ENCODE results near the gene LIMK1. TPM values are rescaled to one million over a fixed set of nuclear protein-coding genes. Genes with fewer than 3 reads are reported as not detected.

LIMK1 gene
- total RNA-seq, 1 experiment from 2014 or later: 56.3 TPM

DNA sequence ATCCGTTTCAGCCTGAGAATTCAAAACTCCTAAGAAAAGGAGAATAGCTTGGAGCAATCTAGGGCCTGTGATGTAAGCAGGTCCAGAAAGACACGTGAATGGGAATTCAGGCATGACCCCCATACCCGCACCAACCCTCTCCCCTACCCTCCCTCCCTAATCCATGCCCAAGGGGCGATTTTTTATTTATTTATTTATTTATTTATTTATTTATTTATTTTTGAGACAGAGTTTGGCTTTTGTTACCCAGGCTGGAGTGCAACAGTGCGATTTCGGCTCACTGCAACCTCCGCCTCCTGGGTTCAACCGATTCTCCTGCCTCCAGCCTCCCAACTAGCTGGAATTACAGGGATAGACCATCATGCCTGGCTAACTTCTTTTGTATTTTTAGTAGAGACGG is 74.0 kb downstream of the LIMK1 start:
- no peaks in the 10 kb centered on the region for H3K36me3 ChIP-seq (ENCODE audit: control insufficient read depth in 1 of 2, insufficient read depth in 2 of 2, low read length in 2 of 2)
- no peaks in the 10 kb centered on the region for H3K27me3 ChIP-seq (ENCODE audit: insufficient read depth, low read length)
- H3K4me3 ChIP-seq (replicated peaks in 1 of 2; ENCODE audit: low read depth in 1 of 2, low read length in 2 of 2): no peak overlapping the region
- ChIA-PET POLR2A (interaction anchor here (1.7 kb wide), 1 partner anchor 16 kb away, joined by 6 read pairs; the partner anchor contains the start of gene EIF4H), CTCF (no interaction called here), RAD21 (ENCODE audit: low non-redundant PET in 1 of 2, low total read pairs in 2 of 2, uncharacterized antibody in 2 of 2, unreplicated experiment in 2 of 2) (no interaction called here)
- H3K79me2 ChIP-seq (ENCODE audit: insufficient read depth, low read length): no peaks in the 10 kb centered on the region
- no peak for DNase-seq (ENCODE audit: low read depth, low spot score)
- no peaks in the 10 kb centered on the region for H4K20me1 ChIP-seq (ENCODE audit: insufficient read depth)
- TF ChIP-seq ZFX (IDR thresholded peaks at IDR 0.05) (no peak), JUND (IDR thresholded peaks at IDR 0.05) (no peak), EGR1 (IDR thresholded peaks at IDR 0.05; ENCODE audit: low read depth) (no peak), ELF1 (IDR thresholded peaks at IDR 0.05; ENCODE audit: borderline replicate concordance, low read depth) (no peak), CEBPB (IDR thresholded peaks at IDR 0.05; ENCODE audit: low read depth) (no peak), ZNF274 (IDR thresholded peaks at IDR 0.05; ENCODE audit: low read depth, low read length) (no peak), TCF7L2 (IDR thresholded peaks at IDR 0.05; ENCODE audit: borderline replicate concordance, extremely low read depth, insufficient read depth, insufficient read length) (no peak), POLR2AphosphoS5 (IDR thresholded peaks at IDR 0.05; ENCODE audit: low read depth, low read length) (no peak), SP1 (IDR thresholded peaks at IDR 0.05; ENCODE audit: low read depth) (no peak), RAD21 (IDR thresholded peaks at IDR 0.05; ENCODE audit: low read depth) (no peak), CBX3 (IDR thresholded peaks at IDR 0.05; ENCODE audit: low read depth) (no peak)
- TF ChIP-seq, protein P1, sequence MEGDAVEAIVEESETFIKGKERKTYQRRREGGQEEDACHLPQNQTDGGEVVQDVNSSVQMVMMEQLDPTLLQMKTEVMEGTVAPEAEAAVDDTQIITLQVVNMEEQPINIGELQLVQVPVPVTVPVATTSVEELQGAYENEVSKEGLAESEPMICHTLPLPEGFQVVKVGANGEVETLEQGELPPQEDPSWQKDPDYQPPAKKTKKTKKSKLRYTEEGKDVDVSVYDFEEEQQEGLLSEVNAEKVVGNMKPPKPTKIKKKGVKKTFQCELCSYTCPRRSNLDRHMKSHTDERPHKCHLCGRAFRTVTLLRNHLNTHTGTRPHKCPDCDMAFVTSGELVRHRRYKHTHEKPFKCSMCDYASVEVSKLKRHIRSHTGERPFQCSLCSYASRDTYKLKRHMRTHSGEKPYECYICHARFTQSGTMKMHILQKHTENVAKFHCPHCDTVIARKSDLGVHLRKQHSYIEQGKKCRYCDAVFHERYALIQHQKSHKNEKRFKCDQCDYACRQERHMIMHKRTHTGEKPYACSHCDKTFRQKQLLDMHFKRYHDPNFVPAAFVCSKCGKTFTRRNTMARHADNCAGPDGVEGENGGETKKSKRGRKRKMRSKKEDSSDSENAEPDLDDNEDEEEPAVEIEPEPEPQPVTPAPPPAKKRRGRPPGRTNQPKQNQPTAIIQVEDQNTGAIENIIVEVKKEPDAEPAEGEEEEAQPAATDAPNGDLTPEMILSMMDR (IDR thresholded peaks at IDR 0.05 in 2 of 3, conservative IDR thresholded peaks at IDR 0.05 in 1 of 3; ENCODE audit: borderline replicate concordance in 1 of 3, insufficient read depth in 1 of 3, low read depth in 2 of 3, low read length in 2 of 3): no peak
- TF ChIP-seq, protein P2, sequence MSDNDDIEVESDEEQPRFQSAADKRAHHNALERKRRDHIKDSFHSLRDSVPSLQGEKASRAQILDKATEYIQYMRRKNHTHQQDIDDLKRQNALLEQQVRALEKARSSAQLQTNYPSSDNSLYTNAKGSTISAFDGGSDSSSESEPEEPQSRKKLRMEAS (IDR thresholded peaks at IDR 0.05): no peak
- TF ChIP-seq, protein P3, sequence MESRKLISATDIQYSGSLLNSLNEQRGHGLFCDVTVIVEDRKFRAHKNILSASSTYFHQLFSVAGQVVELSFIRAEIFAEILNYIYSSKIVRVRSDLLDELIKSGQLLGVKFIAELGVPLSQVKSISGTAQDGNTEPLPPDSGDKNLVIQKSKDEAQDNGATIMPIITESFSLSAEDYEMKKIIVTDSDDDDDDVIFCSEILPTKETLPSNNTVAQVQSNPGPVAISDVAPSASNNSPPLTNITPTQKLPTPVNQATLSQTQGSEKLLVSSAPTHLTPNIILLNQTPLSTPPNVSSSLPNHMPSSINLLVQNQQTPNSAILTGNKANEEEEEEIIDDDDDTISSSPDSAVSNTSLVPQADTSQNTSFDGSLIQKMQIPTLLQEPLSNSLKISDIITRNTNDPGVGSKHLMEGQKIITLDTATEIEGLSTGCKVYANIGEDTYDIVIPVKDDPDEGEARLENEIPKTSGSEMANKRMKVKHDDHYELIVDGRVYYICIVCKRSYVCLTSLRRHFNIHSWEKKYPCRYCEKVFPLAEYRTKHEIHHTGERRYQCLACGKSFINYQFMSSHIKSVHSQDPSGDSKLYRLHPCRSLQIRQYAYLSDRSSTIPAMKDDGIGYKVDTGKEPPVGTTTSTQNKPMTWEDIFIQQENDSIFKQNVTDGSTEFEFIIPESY (IDR thresholded peaks at IDR 0.05; ENCODE audit: extremely low read depth, insufficient replicate concordance, low read length): no peak
- no peak overlapping the region for H3K4me2 ChIP-seq (ENCODE audit: low read length)
- H3K4me1 ChIP-seq (ENCODE audit: control insufficient read depth in 1 of 2, insufficient read depth in 2 of 2, low read length in 2 of 2): peaks cover 7 to 8% of the 10 kb centered on the region in 2 experiments
- H3K9ac ChIP-seq (ENCODE audit: low read length): no peak overlapping the region
- no peak overlapping the region for H2AFZ ChIP-seq (ENCODE audit: low read depth, low read length, poor library complexity, severe bottlenecking)
- no peak overlapping the region for H3K27ac ChIP-seq (ENCODE audit: low read depth, low read length)
- no peaks in the 10 kb centered on the region for H3K9me3 ChIP-seq (ENCODE audit: control insufficient read depth in 1 of 2, insufficient read depth in 1 of 2, low read depth in 1 of 2, low read length in 2 of 2)
- H3K9me2 ChIP-seq (ENCODE audit: insufficient read depth): no peaks in the 10 kb centered on the region
- intact Hi-C loops (cut with micrococcal nuclease): no loop called here
- no peak for ATAC-seq
- no TSS peak for BruUV-seq (replicated peaks)

Data from HCT116 (cell line).